ENCODE results near the gene RPS14.
"Not testable (repeated sequence)": the region's sequence is repeated elsewhere in the genome, so short reads cannot be mapped to it uniquely, and the experiment has no call there.

Gene RPS14

DNA sequence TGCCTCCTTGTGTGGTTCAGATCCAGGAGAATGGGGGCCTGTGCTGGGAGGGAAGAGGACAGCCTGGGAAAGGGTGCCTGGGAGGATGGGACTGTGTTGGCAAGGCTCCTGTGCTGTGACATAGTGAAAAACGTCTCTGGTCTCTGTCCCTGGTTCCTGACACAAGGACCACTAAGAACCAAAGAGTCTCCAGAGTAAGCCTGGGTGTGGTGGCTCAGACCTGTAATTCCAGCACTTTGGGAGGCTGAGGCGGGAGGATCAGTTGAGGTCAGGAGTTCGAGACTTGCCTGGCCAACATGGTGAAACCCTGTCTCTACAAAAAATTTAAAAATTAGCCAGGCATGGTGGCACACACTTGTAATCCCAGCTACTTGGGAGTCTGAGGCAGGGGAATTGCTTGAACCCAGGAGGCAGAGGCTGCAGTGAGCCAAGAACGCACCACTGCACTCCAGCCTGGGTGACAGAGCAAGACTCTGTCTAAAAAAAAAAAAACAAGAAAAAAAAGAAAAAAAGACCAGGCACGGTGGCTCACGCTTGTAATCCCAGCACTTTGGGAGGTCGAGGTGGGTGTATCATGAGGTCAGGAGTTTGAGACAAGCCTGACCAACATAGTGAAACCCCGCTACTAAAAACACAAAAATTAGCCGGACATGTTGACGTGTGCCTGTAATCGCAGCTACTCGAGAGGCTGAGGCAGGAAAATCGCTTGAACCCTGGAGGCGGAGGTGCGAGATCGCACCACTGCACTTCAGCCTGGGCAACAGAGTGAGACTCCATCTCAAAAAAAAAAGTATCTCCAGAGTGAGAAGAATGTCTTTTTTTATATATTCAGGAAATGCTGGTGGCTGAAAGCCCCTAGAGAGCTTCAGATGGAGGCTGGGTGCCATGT lies 35.4 kb downstream of the RPS14 start:
- not testable (repeated sequence) for DNase-seq (ENCODE audit: low read depth, low spot score)

DNA sequence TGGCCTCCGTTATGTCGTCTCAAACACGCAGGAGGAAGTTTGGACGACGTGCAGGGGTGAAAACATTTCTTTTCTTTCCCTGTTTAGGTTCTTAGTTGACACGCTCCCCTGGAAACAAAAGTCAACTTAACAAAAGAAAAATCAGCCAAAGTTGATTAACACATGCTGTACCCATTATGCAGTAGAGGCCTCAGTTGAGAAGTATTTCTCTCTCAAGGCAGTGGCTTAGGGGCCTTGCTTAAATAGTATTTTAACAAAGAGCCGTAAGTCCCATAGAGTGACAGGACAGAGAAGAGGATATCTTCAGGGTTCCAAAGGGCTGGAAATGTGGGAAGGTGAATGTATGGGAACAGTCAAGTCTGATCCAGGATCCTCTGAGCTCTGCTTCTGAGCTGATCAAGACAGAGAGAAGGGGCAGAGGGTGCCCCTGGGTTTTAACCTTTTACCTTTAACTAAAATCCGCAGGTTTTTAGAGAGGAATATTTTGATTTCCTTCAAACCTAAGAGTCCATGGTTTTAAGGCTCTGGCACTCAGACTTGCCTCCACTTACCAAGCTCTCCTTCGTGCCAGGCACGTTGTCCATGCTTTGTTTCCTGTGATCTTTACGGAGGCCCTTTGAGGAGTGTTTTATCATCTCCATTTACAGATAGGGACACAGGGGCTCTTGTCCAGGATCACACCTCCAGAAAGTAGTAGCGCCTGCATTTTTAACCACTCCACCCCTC lies 36.2 kb downstream of the RPS14 start:
- DNase-seq (ENCODE audit: low read depth, low spot score), result no peak

- DNase-seq (ENCODE audit: low read depth, low spot score), result no peak
Measured at GRCh38 chr5:150412319-150413175, 37.0 kb downstream of the RPS14 start, which contains the start of gene CD74. Gene CD74 (minus strand): TSS chr5:150412910. CDS start chr5:150412749, 161 bp downstream.

GRCh38 chr5:150411245-150411979 lies 38.1 kb downstream of the RPS14 start:
- no peak for DNase-seq (ENCODE audit: low read depth, low spot score)

DNA sequence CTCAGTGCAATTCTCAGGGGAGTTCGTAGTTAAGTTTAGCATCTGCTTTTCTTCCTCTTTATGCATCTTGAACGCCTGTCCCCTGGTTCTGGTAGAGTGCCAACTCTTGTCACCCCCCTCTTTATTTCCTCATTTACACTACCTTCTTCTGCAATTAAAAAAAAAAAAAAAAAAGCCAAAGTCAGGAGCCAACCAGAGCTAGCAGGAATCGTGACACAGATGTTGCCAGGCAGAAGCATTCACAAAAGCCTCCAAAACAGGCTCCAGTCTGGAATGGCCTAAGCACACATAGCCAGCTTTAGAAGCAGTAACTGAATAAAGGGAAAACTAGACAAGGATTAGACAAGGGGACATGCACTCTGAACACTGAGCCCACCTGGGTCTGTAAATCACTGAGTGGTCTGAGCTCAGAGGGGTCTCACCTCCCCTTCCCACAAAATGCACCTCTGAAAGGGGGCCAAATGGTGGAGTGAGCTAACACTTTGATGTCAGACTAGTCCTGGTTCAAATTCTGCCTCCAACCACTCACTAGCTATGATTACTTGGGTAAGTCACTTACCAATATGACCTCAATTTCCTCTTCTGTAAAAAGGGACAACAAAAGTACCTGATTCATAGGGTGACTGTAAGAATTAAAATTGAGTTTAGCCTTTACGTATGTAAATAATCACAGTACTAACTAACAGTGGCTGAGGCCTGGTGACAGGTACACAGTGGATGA lies 38.9 kb downstream of the RPS14 start:
- DNase-seq (ENCODE audit: low read depth, low spot score), result no peak

- DNase-seq (ENCODE audit: low read depth, low spot score), result peak; percentile 72
Measured at GRCh38 chr5:150409638-150410523, 39.7 kb downstream of the RPS14 start.

DNA sequence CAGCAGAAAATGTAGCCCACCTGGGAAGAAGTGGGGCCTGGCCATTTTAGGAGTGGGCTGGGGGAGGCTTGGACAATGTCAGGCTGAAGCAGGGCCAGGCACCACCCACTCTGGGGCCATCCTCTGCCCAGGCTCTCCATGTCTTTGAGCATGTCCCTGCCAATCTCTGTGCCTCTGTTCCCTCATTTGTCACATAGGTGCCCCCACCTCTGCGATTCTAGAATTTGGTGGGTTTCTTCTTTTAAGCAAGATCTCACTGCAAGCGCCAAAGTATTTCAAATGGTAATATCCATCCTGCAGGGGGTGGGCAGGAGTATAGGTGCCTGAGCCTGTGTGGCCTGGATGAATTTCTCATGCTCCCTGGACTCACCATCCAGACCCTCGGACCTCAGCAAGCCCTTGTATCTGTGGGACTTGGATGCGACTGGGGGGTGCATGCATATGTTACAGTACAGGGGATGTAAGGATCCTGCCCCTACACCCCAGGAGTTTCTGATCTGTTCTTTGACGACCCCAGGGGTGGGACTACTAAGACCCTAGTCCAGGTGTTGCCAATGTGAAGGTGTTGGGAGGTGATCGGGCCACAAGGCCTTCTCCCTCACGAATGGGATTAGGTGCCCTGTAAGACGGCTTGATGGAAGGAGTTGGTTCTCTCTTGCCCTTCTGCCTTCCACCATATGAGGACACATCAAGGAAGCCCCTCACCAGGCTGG lies 41.2 kb downstream of the RPS14 start:
- DNase-seq (ENCODE audit: low read depth, low spot score), result no peak

DNA sequence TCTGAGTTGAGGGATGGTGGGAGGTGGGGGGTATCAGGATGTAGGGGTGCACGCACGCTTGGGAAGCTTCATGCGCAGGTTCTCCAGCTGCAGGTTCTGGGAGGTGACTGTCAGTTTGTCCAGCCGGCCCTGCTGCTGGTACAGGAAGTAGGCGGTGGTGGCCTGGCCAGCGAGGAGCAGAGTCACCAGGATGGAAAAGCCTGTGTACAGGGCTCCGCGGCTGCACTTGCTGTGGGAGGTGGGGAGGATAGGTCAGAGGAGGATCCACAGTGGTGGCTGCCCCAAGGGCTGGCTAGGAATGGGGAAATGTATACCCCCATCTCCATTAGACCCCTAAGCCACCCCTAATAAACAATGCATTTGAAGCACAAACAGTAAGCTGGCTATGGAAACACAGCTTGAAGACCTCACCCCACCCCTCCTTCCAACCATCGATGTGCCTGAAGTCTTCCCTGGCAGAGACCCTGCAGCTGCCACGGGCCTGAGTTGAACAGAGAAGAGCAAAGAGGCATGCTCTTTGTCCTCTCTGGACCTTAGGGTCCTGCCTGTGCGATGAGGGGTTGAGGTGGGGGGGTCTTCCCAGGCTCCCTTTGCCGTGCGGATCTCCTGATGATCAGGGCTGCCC lies 42.3 kb downstream of the RPS14 start:
- DNase-seq (ENCODE audit: low read depth, low spot score), result no peak

- no peak for DNase-seq (ENCODE audit: low read depth, low spot score)
Measured at GRCh38 chr5:150406723-150407095, 42.8 kb downstream of the RPS14 start.

DNA sequence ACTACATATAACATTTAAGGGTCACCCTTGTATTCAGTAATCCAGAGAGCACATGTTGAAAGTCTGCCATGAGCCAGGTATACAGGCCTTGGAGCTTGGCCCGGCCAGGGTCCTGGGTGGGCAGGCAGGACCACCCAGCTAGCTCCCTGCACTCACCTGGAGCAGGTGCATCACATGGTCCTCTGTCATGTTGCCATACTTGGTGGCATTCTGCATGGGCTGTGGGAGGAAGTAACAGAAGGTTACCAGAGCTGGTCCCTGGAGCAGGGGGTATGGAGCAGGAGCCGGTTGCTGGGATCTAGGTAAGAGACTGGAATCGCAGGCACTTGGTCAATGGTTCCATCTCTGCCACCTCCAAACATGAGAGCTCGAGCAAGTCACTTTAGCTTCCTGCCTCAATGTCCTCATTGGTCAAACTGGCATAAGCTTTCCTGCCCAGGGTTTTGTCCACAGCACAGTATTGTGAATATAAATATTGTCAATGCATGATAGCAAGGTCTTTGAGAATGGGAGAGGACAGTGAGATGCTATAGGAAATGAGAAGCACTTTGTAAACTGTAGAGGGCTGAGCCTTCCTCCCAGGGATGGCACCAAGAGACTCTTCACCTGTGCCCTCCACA lies 43.3 kb downstream of the RPS14 start:
- DNase-seq (ENCODE audit: low read depth, low spot score), result no peak

- DNase-seq (ENCODE audit: low read depth, low spot score), result no peak
Measured at GRCh38 chr5:150404941-150405816, 44.4 kb downstream of the RPS14 start.

GRCh38 chr5:150404535-150404934 lies 45.0 kb downstream of the RPS14 start:
- DNase-seq (ENCODE audit: low read depth, low spot score), result no peak

DNA sequence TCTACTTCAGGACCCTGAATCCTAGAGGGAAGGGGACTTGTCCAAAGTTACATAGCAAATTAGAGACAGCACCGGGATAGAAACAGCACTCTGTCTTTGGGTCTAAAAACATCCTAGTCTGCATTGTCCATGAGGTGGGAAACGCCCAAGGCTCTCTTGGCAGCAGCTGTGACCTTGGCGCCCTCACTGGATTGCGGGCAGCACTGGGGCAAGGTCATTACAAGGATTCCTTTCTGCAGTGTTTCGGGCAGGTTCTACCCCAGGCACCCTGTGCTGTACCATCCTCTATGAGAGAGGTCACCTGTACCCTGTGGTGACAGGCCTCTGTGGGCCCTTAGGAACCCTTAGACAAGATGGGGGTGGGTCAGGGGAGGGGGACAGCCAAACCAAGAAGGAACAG lies 45.4 kb downstream of the RPS14 start:
- no peak for DNase-seq (ENCODE audit: low read depth, low spot score)

GRCh38 chr5:150402901-150403342 lies 46.6 kb downstream of the RPS14 start:
- DNase-seq (ENCODE audit: low read depth, low spot score), result no peak

- no peak for DNase-seq (ENCODE audit: low read depth, low spot score)
Measured at GRCh38 chr5:150402229-150402773, 47.2 kb downstream of the RPS14 start.

DNA sequence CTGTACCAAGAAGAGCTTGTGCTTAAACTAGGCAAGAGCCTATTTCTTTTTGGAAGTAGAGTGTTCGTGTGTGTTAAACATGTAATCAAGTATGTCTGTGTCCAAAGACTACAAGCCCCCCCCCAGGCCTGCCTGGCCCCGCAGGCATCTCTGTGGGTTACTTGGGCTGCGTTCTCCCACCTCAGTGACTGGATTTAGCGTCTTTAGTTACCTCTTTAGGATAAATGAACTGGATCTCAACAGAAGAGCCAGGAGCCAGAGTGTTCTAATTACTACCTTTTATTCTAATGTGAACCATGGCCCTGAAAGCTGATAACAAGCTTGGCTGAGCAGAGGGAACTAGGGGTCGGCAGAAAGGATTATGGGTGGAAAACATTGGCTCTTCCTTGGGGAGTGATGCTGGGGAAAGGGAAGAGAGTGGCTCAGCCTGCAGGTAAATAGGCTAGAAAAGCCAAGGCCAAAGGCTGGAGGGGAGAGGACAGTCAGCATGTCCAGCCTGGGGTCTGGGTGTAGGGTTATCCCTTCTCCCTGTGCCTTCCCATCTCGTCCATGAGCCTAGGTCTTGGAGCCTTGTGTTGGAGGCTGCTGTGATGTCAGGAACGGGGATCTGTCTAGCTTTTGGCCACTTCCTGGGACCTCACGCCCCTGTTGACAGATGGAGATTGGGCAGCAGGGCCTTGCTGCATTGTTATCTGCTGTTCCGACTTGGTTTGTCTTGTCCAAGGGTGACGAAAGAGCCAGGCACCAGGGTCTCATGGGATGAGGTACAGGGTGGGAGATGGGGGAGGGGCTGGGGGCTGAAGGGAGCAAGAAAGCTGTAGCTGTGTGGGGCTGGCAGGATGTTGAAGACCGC lies 47.9 kb downstream of the RPS14 start:
- DNase-seq (ENCODE audit: low read depth, low spot score), result no peak
